HEK293T (cell line): ENCODE data around the gene CNIH1.

Source experiments
- BHLHE40 ChIP-seq: fragments of 450-650 bp; IDR thresholded peaks from 2 replicates; pipeline ENCODE4 v1.6.1; 2016; ENCODE audit warnings: mild to moderate bottlenecking, moderate library complexity, borderline replicate concordance
- FOXM1 ChIP-seq: fragments of 450-650 bp; IDR thresholded peaks from 2 replicates; pipeline ENCODE4 v1.6.1; 2017; ENCODE audit warnings: mild to moderate bottlenecking, borderline replicate concordance
- HDGF ChIP-seq: fragments of 450-650 bp; IDR thresholded peaks from 2 replicates; pipeline ENCODE4 v1.6.1; 2017; ENCODE audit warnings: antibody characterized with exemption, borderline replicate concordance
- LEF1 ChIP-seq: fragments of 450-650 bp; IDR thresholded peaks from 2 replicates; pipeline ENCODE4 v1.6.1; 2017; ENCODE audit warnings: mild to moderate bottlenecking, borderline replicate concordance
- SUZ12 ChIP-seq: fragments of 450-650 bp; IDR thresholded peaks from 2 replicates; pipeline ENCODE4 v1.6.1; 2016; ENCODE audit warnings: mild to moderate bottlenecking

GRCh38 chr14:54399560-54399959 is 41.6 kb downstream of the CNIH1 start:
- TF ChIP-seq SUZ12 (no peak), HDGF (no peak), BHLHE40 (no peak), FOXM1 (no peak), LEF1 (no peak)
